Prostate gland (tissue), 2 donors: ENCODE data around the gene EIF4EBP3.

Experiments used
- CTCF ChIP-seq, 4 experiments: fragments of 200-600 bp in 2 of 4; fragments of 450-650 bp in 2 of 4; sonication (generic) in 2 of 4; IDR thresholded peaks; 1 replicate in 3 of 4; 2 replicates in 1 of 4; pipeline ENCODE4 v1.5.1; 2016 to 2019; ENCODE audit warnings: antibody characterized with exemption in 4 of 4, mild to moderate bottlenecking in 2 of 4, moderate library complexity in 2 of 4
- POLR2A ChIP-seq: fragments of 450-650 bp; IDR thresholded peaks from one replicate; pipeline ENCODE4 v1.6.1; 2016; ENCODE audit warnings: antibody characterized with exemption, mild to moderate bottlenecking
- POLR2AphosphoS5 ChIP-seq: sonication (generic); formaldehyde crosslinking; IDR thresholded peaks from one replicate; pipeline ENCODE4 v1.6.1; 2017; ENCODE audit warnings: antibody characterized with exemption

- TF ChIP-seq CTCF (IDR thresholded peaks at IDR 0.05) (peak; percentile 32 to 84 (median 66)), POLR2A (peak; percentile 93), POLR2AphosphoS5 (peak; percentile 95)
Measured at GRCh38 chr5:140547508-140548299, at the start of gene EIF4EBP3.
